Fibroblast of lung (primary cell): Measurements from ENCODE around the gene PKN3. TPM values are rescaled to one million over a fixed set of nuclear protein-coding genes. Genes with fewer than 3 reads are reported as not detected.
"Not testable (repeated sequence)": the region's sequence is repeated elsewhere in the genome, so short reads cannot be mapped to it uniquely, and the experiment has no call there.

Experiments
- DNase-seq, 2 donors: peaks; one replicate each; pipeline versions ENCODE4 v3.0.0 to v3.0.0-alpha.2; 2010; ENCODE audit warnings: low read depth in 2 of 2
- H2AFZ ChIP-seq: 2 replicates; pipeline ENCODE4 v1.5.1; 2012; ENCODE audit warnings: low read length, control low read depth, inconsistent platforms
- H3K27ac ChIP-seq: 2 replicates; pipeline ENCODE4 v1.5.1; 2011; ENCODE audit warnings: low read length, control low read depth; ENCODE audit not compliant: insufficient read depth
- H3K27me3 ChIP-seq: 2 replicates; pipeline ENCODE4 v1.5.1; 2011; ENCODE audit warnings: mild to moderate bottlenecking, low read length; ENCODE audit not compliant: control insufficient read depth, insufficient read depth
- H3K36me3 ChIP-seq: 2 replicates; pipeline ENCODE4 v1.5.1; 2011; ENCODE audit warnings: low read length; ENCODE audit not compliant: control insufficient read depth, insufficient read depth
- H3K4me1 ChIP-seq: 2 replicates; pipeline ENCODE4 v1.5.1; 2011; ENCODE audit warnings: low read length; ENCODE audit not compliant: control insufficient read depth, insufficient read depth; ENCODE audit errors: extremely low read depth
- H3K4me2 ChIP-seq: 2 replicates; pipeline ENCODE4 v1.5.1; 2011; ENCODE audit warnings: low read length, control low read depth; ENCODE audit not compliant: insufficient read depth; ENCODE audit errors: extremely low read depth
- H3K4me3 ChIP-seq, 4 experiments: fragments of 200-600 bp in 1 of 4; sonication (generic) in 1 of 4; replicated peaks in 1 of 4; 2 replicates each; pipeline ENCODE4 v1.5.1; 2011 to 2016; ENCODE audit warnings: low read length in 4 of 4, low read depth in 3 of 4, mild to moderate bottlenecking in 3 of 4, control low read depth in 2 of 4, inconsistent platforms in 1 of 4, mixed read lengths in 1 of 4; ENCODE audit not compliant: insufficient read depth in 1 of 4; ENCODE audit errors: control extremely low read depth in 1 of 4
- H3K79me2 ChIP-seq: 2 replicates; pipeline ENCODE4 v1.5.1; 2012; ENCODE audit warnings: mild to moderate bottlenecking, low read length, inconsistent platforms; ENCODE audit not compliant: control insufficient read depth, insufficient read depth
- H3K9ac ChIP-seq: 2 replicates; pipeline ENCODE4 v1.5.1; 2011; ENCODE audit warnings: mild to moderate bottlenecking, low read length, control low read depth; ENCODE audit not compliant: insufficient read depth
- H3K9me3 ChIP-seq: 2 replicates; pipeline ENCODE4 v1.5.1; 2012; ENCODE audit warnings: low read depth, low read length; ENCODE audit not compliant: control insufficient read depth, insufficient read depth
- H4K20me1 ChIP-seq: 2 replicates; pipeline ENCODE4 v1.5.1; 2011; ENCODE audit warnings: low read length; ENCODE audit not compliant: control insufficient read depth, insufficient read depth; ENCODE audit errors: extremely low read depth
- CTCF ChIP-seq, 2 donors: IDR thresholded peaks in 1 of 2; conservative IDR thresholded peaks in 1 of 2; 1 replicate in 1 of 2; 2 replicates in 1 of 2; pipeline ENCODE4 v1.5.1; 2011 to 2012; ENCODE audit warnings: low read length in 2 of 2, control low read depth in 1 of 2, inconsistent platforms in 1 of 2, low read depth in 1 of 2, mild to moderate bottlenecking in 1 of 2
- EZH2 ChIP-seq: IDR thresholded peaks from 2 replicates; pipeline ENCODE4 v1.5.1; 2012; ENCODE audit warnings: low read length, control low read depth, mild to moderate bottlenecking; ENCODE audit errors: missing control alignments
- polyA plus RNA-seq, 2 donors: library from polyadenylated mRNA; depleted of rRNA in 1 of 2; stranded (reverse) in 1 of 2; unstranded in 1 of 2; fragments of >200 nt; gene quantifications; 2 replicates each; pipeline ENCODE4 v1.2.1, GENCODE V29; 2011 to 2012; ENCODE audit warnings: missing spikeins in 1 of 2
- total RNA-seq: library from RNA; depleted of rRNA; stranded (reverse); fragments of >200 nt; gene quantifications from 2 replicates; pipeline ENCODE4 v1.2.1, GENCODE V29; 2014

PKN3 gene
- total and polyA plus RNA-seq, 2 donors (not counting 1 experiment from before 2014, with no cell fraction given): 1.7 to 1.8 TPM

DNA sequence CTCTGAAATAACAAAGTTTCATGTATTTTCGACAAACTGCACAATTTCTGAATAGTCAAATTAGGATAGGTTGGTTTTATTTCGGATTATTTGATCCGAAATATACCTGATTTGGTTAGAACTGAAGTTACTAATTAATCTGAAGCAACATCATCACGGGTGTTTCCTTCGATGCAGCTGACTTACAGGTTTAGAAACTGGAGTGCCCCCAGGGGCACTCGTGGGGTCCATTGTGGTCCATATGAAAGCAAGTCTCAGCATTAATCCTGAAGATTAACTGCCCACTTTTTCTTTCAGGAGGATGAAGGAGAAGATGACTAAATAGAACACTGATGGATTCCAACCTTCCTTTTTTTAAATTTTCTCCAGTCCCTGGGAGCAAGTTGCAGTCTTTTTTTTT, 8.0 kb upstream of the PKN3 start:
- H3K4me1 ChIP-seq: no peaks in the 10 kb centered on the region
- H3K36me3 ChIP-seq: peaks cover 12% of the 10 kb centered on the region
- H3K27me3 ChIP-seq: no peaks in the 10 kb centered on the region
- TF ChIP-seq EZH2 (no peak), CTCF (conservative IDR thresholded peaks at IDR 0.05 in 1 of 2, IDR thresholded peaks at IDR 0.05 in 1 of 2; ENCODE audit: low read depth in 1 of 2, low read length in 2 of 2) (no peak)
- H3K4me3 ChIP-seq: no peak overlapping the region
- H3K79me2 ChIP-seq: peaks cover 34% of the 10 kb centered on the region
- H2AFZ ChIP-seq: no peak overlapping the region
- H3K9me3 ChIP-seq: no peaks in the 10 kb centered on the region
- no peak overlapping the region for H3K27ac ChIP-seq
- no peak for DNase-seq
- H3K4me2 ChIP-seq: no peak overlapping the region
- peaks cover 5% of the 10 kb centered on the region for H4K20me1 ChIP-seq
- H3K9ac ChIP-seq: no peak overlapping the region

- peaks cover 12% of the 10 kb centered on the region for H3K79me2 ChIP-seq
- no peaks in the 10 kb centered on the region for H3K9me3 ChIP-seq
- no peak overlapping the region for H3K27ac ChIP-seq
- peaks cover 10% of the 10 kb centered on the region for H3K36me3 ChIP-seq
- no peak overlapping the region for H3K4me3 ChIP-seq
- no peak overlapping the region for H2AFZ ChIP-seq
- DNase-seq: no peak
- no peaks in the 10 kb centered on the region for H3K27me3 ChIP-seq
- no peaks in the 10 kb centered on the region for H4K20me1 ChIP-seq
- H3K4me2 ChIP-seq: no peak overlapping the region
- no peak overlapping the region for H3K9ac ChIP-seq
- no peak for TF ChIP-seq EZH2
- peaks cover 4% of the 10 kb centered on the region for H3K4me1 ChIP-seq
Observed at GRCh38 chr9:128696923-128697707, 5.2 kb upstream of the PKN3 start.

GRCh38 chr9:128699096-128699795, 3.1 kb upstream of the PKN3 start:
- H4K20me1 ChIP-seq, H3K9me3 ChIP-seq, H2AFZ ChIP-seq, H3K27me3 ChIP-seq, H3K79me2 ChIP-seq, H3K4me1 ChIP-seq, H3K27ac ChIP-seq, DNase-seq, H3K4me2 ChIP-seq, H3K36me3 ChIP-seq, H3K4me3 ChIP-seq, H3K9ac ChIP-seq: not testable (repeated sequence)
